ENCODE results near the gene VHLL. TPM values are rescaled to one million over a fixed set of nuclear protein-coding genes. Genes with fewer than 3 reads are reported as not detected.

Gene VHLL
- total and polyA plus RNA-seq, 2 experiments from 2014 or later = not detected

GRCh38 chr1:156295391-156295947, 3.6 kb downstream of the VHLL start, which contains the start of gene GLMP:
Gene GLMP, minus strand, starts transcription at chr1:156295679. Its CDS starts 34 bp downstream, at chr1:156295645.
- Histone ChIP-seq H3K9me2 (replicated peaks; ENCODE audit: insufficient read depth) (no peaks in the 10 kb centered on the region), H3K9me3 (ENCODE audit: low read depth) (no peaks in the 10 kb centered on the region), H3K79me2 (peaks cover 20% of the 10 kb centered on the region), H3K4me3 (peak within 1 kb of the TSS; percentile 77), H4K20me1 (ENCODE audit: insufficient read depth, poor library complexity, severe bottlenecking) (no peaks in the 10 kb centered on the region), H2AFZ (peak within 1 kb of the TSS; percentile 25), H3K27ac (no peak within 1 kb of the TSS), H3K4me1 (ENCODE audit: insufficient read depth) (peaks cover 24% of the 10 kb centered on the region), H3K4me2 (peak within 1 kb of the TSS; percentile 70), H3K27me3 (no peaks in the 10 kb centered on the region), H3K36me3 (replicated peaks; ENCODE audit: insufficient read depth, low read depth) (no peaks in the 10 kb centered on the region)
- WGBS (ENCODE audit: low lambda C conversion rate, missing lambda C conversion rate) = 5% methylated on average over 17 of the region's 17 CpGs
- peak; percentile 87 for DNase-seq (ENCODE audit: low spot score)
- no peak for TF ChIP-seq CTCF (IDR thresholded peaks at IDR 0.05; ENCODE audit: poor library complexity)
- no peak for TF ChIP-seq EZH2phosphoT487 (IDR thresholded peaks at IDR 0.05; ENCODE audit: low read depth, severe bottlenecking, unreplicated experiment)
- TF ChIP-seq EZH2 (IDR thresholded peaks at IDR 0.05; ENCODE audit: borderline replicate concordance) = no peak

DNA sequence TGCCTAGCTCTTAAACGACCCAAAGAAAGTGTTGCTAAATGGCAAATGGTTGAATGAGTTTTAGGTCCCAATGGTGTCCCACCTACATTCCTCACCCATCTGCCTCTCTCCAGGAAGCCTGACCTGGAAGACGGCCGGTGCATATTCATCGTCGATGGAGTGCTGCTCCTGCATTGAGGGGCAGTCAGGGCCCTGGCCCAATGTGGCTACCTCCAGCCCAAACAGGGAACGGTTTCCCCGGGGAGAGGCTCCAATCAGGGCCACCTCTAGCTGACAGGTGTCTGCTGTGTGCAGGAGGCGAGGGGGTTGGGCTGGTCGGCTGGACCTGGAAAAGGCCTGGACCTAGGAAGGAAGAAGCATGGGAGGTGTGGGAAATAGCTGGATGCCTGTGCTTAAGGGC, 5.2 kb downstream of the VHLL start:
- H3K4me2 ChIP-seq = peak overlapping the region; percentile 70
- no peaks in the 10 kb centered on the region for H3K9me2 ChIP-seq (replicated peaks; ENCODE audit: insufficient read depth)
- no peaks in the 10 kb centered on the region for H3K36me3 ChIP-seq (replicated peaks; ENCODE audit: insufficient read depth, low read depth)
- H3K4me3 ChIP-seq = no peak overlapping the region
- 96% methylated on average over 9 of the region's 9 CpGs for WGBS (ENCODE audit: low lambda C conversion rate, missing lambda C conversion rate)
- H4K20me1 ChIP-seq (ENCODE audit: insufficient read depth, poor library complexity, severe bottlenecking) = no peaks in the 10 kb centered on the region
- peaks cover 28% of the 10 kb centered on the region for H3K79me2 ChIP-seq
- H3K9me3 ChIP-seq (ENCODE audit: low read depth) = no peaks in the 10 kb centered on the region
- H3K4me1 ChIP-seq (ENCODE audit: insufficient read depth) = peaks cover 24% of the 10 kb centered on the region
- no peaks in the 10 kb centered on the region for H3K27me3 ChIP-seq
- no peak overlapping the region for H3K27ac ChIP-seq
- DNase-seq (ENCODE audit: low spot score) = no peak
- H2AFZ ChIP-seq = no peak overlapping the region
- TF ChIP-seq CTCF (IDR thresholded peaks at IDR 0.05; ENCODE audit: poor library complexity) = no peak

GRCh38 chr1:156293098-156293434, 6.0 kb downstream of the VHLL start:
- H3K36me3 ChIP-seq (replicated peaks; ENCODE audit: insufficient read depth, low read depth) = no peaks in the 10 kb centered on the region
- H4K20me1 ChIP-seq (ENCODE audit: insufficient read depth, poor library complexity, severe bottlenecking) = no peaks in the 10 kb centered on the region
- H3K27ac ChIP-seq = peak overlapping the region; percentile 85
- H3K4me2 ChIP-seq = peak overlapping the region; percentile 70
- H3K9me2 ChIP-seq (replicated peaks; ENCODE audit: insufficient read depth) = no peaks in the 10 kb centered on the region
- H3K9me3 ChIP-seq (ENCODE audit: low read depth) = no peaks in the 10 kb centered on the region
- WGBS (ENCODE audit: low lambda C conversion rate, missing lambda C conversion rate) = 97% methylated on average over 8 of the region's 8 CpGs
- TF ChIP-seq CTCF (IDR thresholded peaks at IDR 0.05; ENCODE audit: poor library complexity) = no peak
- no peak for TF ChIP-seq EZH2phosphoT487 (IDR thresholded peaks at IDR 0.05; ENCODE audit: low read depth, severe bottlenecking, unreplicated experiment)
- no peak for TF ChIP-seq EZH2 (IDR thresholded peaks at IDR 0.05; ENCODE audit: borderline replicate concordance)
- no peaks in the 10 kb centered on the region for H3K27me3 ChIP-seq
- H2AFZ ChIP-seq = no peak overlapping the region
- no peak overlapping the region for H3K4me3 ChIP-seq
- H3K4me1 ChIP-seq (ENCODE audit: insufficient read depth) = peaks cover 24% of the 10 kb centered on the region
- no peak for DNase-seq (ENCODE audit: low spot score)
- H3K79me2 ChIP-seq = peaks cover 31% of the 10 kb centered on the region
